ENCODE results near the gene PEPD. TPM values are rescaled to one million over a fixed set of nuclear protein-coding genes. Genes with fewer than 3 reads are reported as not detected.

The PEPD gene
- 100 to 1,000 TPM in 1 of 2 donors, 10 to 100 TPM in 1; 37.3 to 102 TPM for total RNA-seq
- 100 to 1,000 TPM; 132 to 211 TPM for polyA plus RNA-seq

DNA sequence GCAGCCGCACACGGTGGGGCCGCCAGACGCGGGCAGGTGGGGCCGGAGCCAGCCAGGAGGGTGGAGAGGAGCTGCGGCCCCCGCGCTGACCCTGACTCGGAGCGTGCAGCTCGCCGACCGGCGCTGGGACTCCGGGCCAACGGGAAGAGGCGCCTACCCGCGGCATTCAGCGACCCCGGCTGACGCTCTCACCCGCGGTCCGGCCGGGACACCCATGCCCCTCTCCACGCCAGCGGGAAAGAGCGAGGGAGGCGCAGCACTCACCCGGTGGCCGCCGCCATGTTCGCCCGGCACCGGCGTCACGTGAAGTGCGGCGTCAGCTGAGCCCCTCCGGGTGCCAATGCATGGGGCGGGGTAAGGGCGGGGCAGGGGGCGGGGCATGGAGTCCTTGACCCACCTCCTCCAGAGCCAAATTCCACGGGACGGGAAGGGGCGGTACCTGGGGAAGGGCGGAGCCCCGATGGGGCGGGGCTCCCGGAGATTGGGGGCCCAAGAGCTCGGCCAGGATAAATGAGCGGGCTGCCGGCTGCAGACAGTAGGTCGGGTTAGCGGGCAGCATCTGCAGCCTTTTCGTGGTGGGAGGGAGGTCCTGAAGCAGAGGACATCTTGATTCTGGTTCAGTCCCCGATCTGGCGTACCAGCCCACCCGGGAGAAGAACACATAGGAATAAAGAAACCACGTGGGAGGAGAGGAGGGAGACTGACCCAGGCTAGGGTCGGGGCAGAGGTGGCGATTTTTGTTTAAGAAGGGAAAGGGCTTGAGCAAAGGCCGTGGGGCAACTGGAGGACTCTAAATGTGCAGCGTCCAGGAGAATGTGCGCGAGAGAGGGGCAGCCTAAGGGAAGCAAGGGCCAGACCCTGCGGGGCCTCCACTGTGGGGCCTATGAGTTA is at the start of gene PEPD:
Gene PEPD (minus strand): TSS at position 312 of the 891 bp plus-strand sequence. CDS start 31 bp downstream, at position 281.
- Histone ChIP-seq H3K4me3 (ENCODE audit: low read depth in 1 of 3, low read length in 3 of 3) (peak within 1 kb of the TSS; percentile 69 to 88 (median 75)), H3K9ac (ENCODE audit: low read depth in 1 of 2, low read length in 2 of 2) (peak within 1 kb of the TSS in 1 of 2 donors; percentile 21), H3K27ac (ENCODE audit: low read depth in 1 of 2, low read length in 2 of 2) (peak within 1 kb of the TSS; percentile 45 to 72), H3K4me1 (ENCODE audit: control insufficient read depth in 4 of 4, insufficient read depth in 4 of 4, low read length in 3 of 4) (peaks cover 5 to 67% (median 42%) of the 10 kb centered on the region in 4 donors), H3K9me3 (ENCODE audit: control insufficient read depth in 4 of 4, low read length in 3 of 4) (no peaks in the 10 kb centered on the region), H3K36me3 (ENCODE audit: control insufficient read depth in 4 of 4, insufficient read depth in 3 of 4, low read depth in 1 of 4, low read length in 3 of 4) (no peaks in the 10 kb centered on the region), H3K27me3 (ENCODE audit: control insufficient read depth in 4 of 4, insufficient read depth in 4 of 4, low read length in 3 of 4) (no peaks in the 10 kb centered on the region)
- TF ChIP-seq RXRA (IDR thresholded peaks at IDR 0.05) (peak; percentile 57 to 58), HNF4G (IDR thresholded peaks at IDR 0.05) (no peak), FOXA1 (IDR thresholded peaks at IDR 0.05) (no peak), YY1 (IDR thresholded peaks at IDR 0.05) (peak; percentile 97), HNF4A (conservative IDR thresholded peaks at IDR 0.05) (peak; percentile 67 to 72), TAF1 (conservative IDR thresholded peaks at IDR 0.05) (peak; percentile 54), NR2F2 (IDR thresholded peaks at IDR 0.05) (peak; percentile 53), MAX (IDR thresholded peaks at IDR 0.05) (no peak), FOXA2 (IDR thresholded peaks at IDR 0.05) (no peak), RAD21 (IDR thresholded peaks at IDR 0.05) (no peak), GABPA (IDR thresholded peaks at IDR 0.05 in 1 of 2, conservative IDR thresholded peaks at IDR 0.05 in 1 of 2) (peak in 1 of 2 donors; percentile 28), SP1 (IDR thresholded peaks at IDR 0.05) (peak; percentile 59)
- TF ChIP-seq, protein P1, sequence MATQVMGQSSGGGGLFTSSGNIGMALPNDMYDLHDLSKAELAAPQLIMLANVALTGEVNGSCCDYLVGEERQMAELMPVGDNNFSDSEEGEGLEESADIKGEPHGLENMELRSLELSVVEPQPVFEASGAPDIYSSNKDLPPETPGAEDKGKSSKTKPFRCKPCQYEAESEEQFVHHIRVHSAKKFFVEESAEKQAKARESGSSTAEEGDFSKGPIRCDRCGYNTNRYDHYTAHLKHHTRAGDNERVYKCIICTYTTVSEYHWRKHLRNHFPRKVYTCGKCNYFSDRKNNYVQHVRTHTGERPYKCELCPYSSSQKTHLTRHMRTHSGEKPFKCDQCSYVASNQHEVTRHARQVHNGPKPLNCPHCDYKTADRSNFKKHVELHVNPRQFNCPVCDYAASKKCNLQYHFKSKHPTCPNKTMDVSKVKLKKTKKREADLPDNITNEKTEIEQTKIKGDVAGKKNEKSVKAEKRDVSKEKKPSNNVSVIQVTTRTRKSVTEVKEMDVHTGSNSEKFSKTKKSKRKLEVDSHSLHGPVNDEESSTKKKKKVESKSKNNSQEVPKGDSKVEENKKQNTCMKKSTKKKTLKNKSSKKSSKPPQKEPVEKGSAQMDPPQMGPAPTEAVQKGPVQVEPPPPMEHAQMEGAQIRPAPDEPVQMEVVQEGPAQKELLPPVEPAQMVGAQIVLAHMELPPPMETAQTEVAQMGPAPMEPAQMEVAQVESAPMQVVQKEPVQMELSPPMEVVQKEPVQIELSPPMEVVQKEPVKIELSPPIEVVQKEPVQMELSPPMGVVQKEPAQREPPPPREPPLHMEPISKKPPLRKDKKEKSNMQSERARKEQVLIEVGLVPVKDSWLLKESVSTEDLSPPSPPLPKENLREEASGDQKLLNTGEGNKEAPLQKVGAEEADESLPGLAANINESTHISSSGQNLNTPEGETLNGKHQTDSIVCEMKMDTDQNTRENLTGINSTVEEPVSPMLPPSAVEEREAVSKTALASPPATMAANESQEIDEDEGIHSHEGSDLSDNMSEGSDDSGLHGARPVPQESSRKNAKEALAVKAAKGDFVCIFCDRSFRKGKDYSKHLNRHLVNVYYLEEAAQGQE (IDR thresholded peaks at IDR 0.05) = peak; percentile 65
- TF ChIP-seq, protein P2, sequence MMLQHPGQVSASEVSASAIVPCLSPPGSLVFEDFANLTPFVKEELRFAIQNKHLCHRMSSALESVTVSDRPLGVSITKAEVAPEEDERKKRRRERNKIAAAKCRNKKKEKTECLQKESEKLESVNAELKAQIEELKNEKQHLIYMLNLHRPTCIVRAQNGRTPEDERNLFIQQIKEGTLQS (IDR thresholded peaks at IDR 0.05) = no peak
- TF ChIP-seq, protein P3, sequence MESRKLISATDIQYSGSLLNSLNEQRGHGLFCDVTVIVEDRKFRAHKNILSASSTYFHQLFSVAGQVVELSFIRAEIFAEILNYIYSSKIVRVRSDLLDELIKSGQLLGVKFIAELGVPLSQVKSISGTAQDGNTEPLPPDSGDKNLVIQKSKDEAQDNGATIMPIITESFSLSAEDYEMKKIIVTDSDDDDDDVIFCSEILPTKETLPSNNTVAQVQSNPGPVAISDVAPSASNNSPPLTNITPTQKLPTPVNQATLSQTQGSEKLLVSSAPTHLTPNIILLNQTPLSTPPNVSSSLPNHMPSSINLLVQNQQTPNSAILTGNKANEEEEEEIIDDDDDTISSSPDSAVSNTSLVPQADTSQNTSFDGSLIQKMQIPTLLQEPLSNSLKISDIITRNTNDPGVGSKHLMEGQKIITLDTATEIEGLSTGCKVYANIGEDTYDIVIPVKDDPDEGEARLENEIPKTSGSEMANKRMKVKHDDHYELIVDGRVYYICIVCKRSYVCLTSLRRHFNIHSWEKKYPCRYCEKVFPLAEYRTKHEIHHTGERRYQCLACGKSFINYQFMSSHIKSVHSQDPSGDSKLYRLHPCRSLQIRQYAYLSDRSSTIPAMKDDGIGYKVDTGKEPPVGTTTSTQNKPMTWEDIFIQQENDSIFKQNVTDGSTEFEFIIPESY (IDR thresholded peaks at IDR 0.05) = no peak
- TF ChIP-seq, protein P4, sequence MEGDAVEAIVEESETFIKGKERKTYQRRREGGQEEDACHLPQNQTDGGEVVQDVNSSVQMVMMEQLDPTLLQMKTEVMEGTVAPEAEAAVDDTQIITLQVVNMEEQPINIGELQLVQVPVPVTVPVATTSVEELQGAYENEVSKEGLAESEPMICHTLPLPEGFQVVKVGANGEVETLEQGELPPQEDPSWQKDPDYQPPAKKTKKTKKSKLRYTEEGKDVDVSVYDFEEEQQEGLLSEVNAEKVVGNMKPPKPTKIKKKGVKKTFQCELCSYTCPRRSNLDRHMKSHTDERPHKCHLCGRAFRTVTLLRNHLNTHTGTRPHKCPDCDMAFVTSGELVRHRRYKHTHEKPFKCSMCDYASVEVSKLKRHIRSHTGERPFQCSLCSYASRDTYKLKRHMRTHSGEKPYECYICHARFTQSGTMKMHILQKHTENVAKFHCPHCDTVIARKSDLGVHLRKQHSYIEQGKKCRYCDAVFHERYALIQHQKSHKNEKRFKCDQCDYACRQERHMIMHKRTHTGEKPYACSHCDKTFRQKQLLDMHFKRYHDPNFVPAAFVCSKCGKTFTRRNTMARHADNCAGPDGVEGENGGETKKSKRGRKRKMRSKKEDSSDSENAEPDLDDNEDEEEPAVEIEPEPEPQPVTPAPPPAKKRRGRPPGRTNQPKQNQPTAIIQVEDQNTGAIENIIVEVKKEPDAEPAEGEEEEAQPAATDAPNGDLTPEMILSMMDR (IDR thresholded peaks at IDR 0.05; ENCODE audit: low read depth, low read length, missing input control) = no peak
- peak; percentile 97 for DNase-seq (ENCODE audit: low spot score)
- WGBS = 8% methylated on average over 69 of the region's 69 CpGs

Data from liver (tissue), 9 donors.